ENCODE measurements around the gene WAPL. TPM values are rescaled to one million over a fixed set of nuclear protein-coding genes. Genes with fewer than 3 reads are reported as not detected.
"Not testable (repeated sequence)": the region's sequence is repeated elsewhere in the genome, so short reads cannot be mapped to it uniquely, and the experiment has no call there.

The WAPL gene
- total RNA-seq, 1 donor from 2014 or later: 50.2 TPM

GRCh38 chr10:86538040-86538439 lies 16.4 kb upstream of the WAPL start:
- intact Hi-C loops (cut with micrococcal nuclease); H3K27ac Mint-ChIP-seq; H3K36me3 Mint-ChIP-seq (ENCODE audit: low read depth); DNase-seq (ENCODE audit: low spot score); H3K4me3 Mint-ChIP-seq; H3K4me1 Mint-ChIP-seq (ENCODE audit: low read depth); H3K27me3 Mint-ChIP-seq (ENCODE audit: insufficient read depth); H3K9me3 Mint-ChIP-seq: not testable (repeated sequence)

- intact Hi-C loops (cut with micrococcal nuclease): no loop called here
- peak overlapping the region; percentile 15 for H3K4me3 Mint-ChIP-seq
- H3K27ac Mint-ChIP-seq: no peak overlapping the region
- peak; percentile 17 for DNase-seq (ENCODE audit: low spot score)
- no peaks in the 10 kb centered on the region for H3K9me3 Mint-ChIP-seq
- H3K36me3 Mint-ChIP-seq (ENCODE audit: low read depth): no peaks in the 10 kb centered on the region
- H3K4me1 Mint-ChIP-seq (ENCODE audit: low read depth): no peaks in the 10 kb centered on the region
- H3K27me3 Mint-ChIP-seq (ENCODE audit: insufficient read depth): peaks cover under 1% of the 10 kb centered on the region
Observed at GRCh38 chr10:86536294-86536861, 14.8 kb upstream of the WAPL start.

GRCh38 chr10:86535132-86535882 lies 13.7 kb upstream of the WAPL start:
- no peak overlapping the region for H3K27ac Mint-ChIP-seq
- H3K4me1 Mint-ChIP-seq (ENCODE audit: low read depth): no peaks in the 10 kb centered on the region
- intact Hi-C loops (cut with micrococcal nuclease): no loop called here
- DNase-seq (ENCODE audit: low spot score): no peak
- peaks cover 4% of the 10 kb centered on the region for H3K27me3 Mint-ChIP-seq (ENCODE audit: insufficient read depth)
- no peaks in the 10 kb centered on the region for H3K9me3 Mint-ChIP-seq
- H3K4me3 Mint-ChIP-seq: peak overlapping the region; percentile 62
- H3K36me3 Mint-ChIP-seq (ENCODE audit: low read depth): no peaks in the 10 kb centered on the region

- intact Hi-C loops (cut with micrococcal nuclease): no loop called here
- Mint-ChIP-seq H3K27ac (no peak overlapping the region), H3K27me3 (ENCODE audit: insufficient read depth) (peaks cover 4% of the 10 kb centered on the region), H3K9me3 (no peaks in the 10 kb centered on the region), H3K4me3 (no peak overlapping the region), H3K4me1 (ENCODE audit: low read depth) (no peaks in the 10 kb centered on the region), H3K36me3 (ENCODE audit: low read depth) (no peaks in the 10 kb centered on the region)
- no peak for DNase-seq (ENCODE audit: low spot score)
Observed at GRCh38 chr10:86533328-86533727, 11.7 kb upstream of the WAPL start.

GRCh38 chr10:86528736-86529135 lies 7.1 kb upstream of the WAPL start:
- H3K4me3 Mint-ChIP-seq; intact Hi-C loops (cut with micrococcal nuclease): not testable (repeated sequence)
- peaks cover 13% of the 10 kb centered on the region for H3K4me1 Mint-ChIP-seq (ENCODE audit: low read depth)

GRCh38 chr10:86526606-86527005 lies 5.0 kb upstream of the WAPL start:
- peaks cover 4% of the 10 kb centered on the region for H3K27me3 Mint-ChIP-seq (ENCODE audit: insufficient read depth)
- peaks cover 7% of the 10 kb centered on the region for H3K36me3 Mint-ChIP-seq (ENCODE audit: low read depth)
- no peak overlapping the region for H3K27ac Mint-ChIP-seq
- intact Hi-C loops (cut with micrococcal nuclease): no loop called here
- no peak for DNase-seq (ENCODE audit: low spot score)
- no peaks in the 10 kb centered on the region for H3K9me3 Mint-ChIP-seq
- H3K4me1 Mint-ChIP-seq (ENCODE audit: low read depth): peaks cover 30% of the 10 kb centered on the region
- no peak overlapping the region for H3K4me3 Mint-ChIP-seq

More at GRCh38 chr10:86528736-86529135, 7.1 kb upstream of the WAPL start:
- H3K27me3 Mint-ChIP-seq (ENCODE audit: insufficient read depth); DNase-seq (ENCODE audit: low spot score); H3K36me3 Mint-ChIP-seq (ENCODE audit: low read depth); H3K9me3 Mint-ChIP-seq; H3K27ac Mint-ChIP-seq: not testable (repeated sequence)

- intact Hi-C loops (cut with micrococcal nuclease); H3K27ac Mint-ChIP-seq: not testable (repeated sequence)
- peaks cover 32% of the 10 kb centered on the region for H3K4me1 Mint-ChIP-seq (ENCODE audit: low read depth)
Observed at GRCh38 chr10:86525713-86526112, 4.1 kb upstream of the WAPL start.

GRCh38 chr10:86524225-86524962 lies 2.8 kb upstream of the WAPL start:
- no peak for DNase-seq (ENCODE audit: low spot score)
- Mint-ChIP-seq H3K9me3 (no peaks in the 10 kb centered on the region), H3K36me3 (ENCODE audit: low read depth) (peaks cover 13% of the 10 kb centered on the region), H3K27ac (peak overlapping the region; percentile 30), H3K4me3 (no peak overlapping the region), H3K27me3 (ENCODE audit: insufficient read depth) (no peaks in the 10 kb centered on the region), H3K4me1 (ENCODE audit: low read depth) (peaks cover 43% of the 10 kb centered on the region)
- intact Hi-C loops (cut with micrococcal nuclease): no loop called here

More at GRCh38 chr10:86525713-86526112, 4.1 kb upstream of the WAPL start:
- H3K36me3 Mint-ChIP-seq (ENCODE audit: low read depth); H3K4me3 Mint-ChIP-seq; H3K27me3 Mint-ChIP-seq (ENCODE audit: insufficient read depth); DNase-seq (ENCODE audit: low spot score); H3K9me3 Mint-ChIP-seq: not testable (repeated sequence)

GRCh38 chr10:86523348-86523747 lies 1.8 kb upstream of the WAPL start:
- no peak for DNase-seq (ENCODE audit: low spot score)
- Mint-ChIP-seq H3K9me3 (no peaks in the 10 kb centered on the region), H3K27ac (no peak overlapping the region), H3K4me1 (ENCODE audit: low read depth) (peaks cover 54% of the 10 kb centered on the region), H3K27me3 (ENCODE audit: insufficient read depth) (no peaks in the 10 kb centered on the region), H3K36me3 (ENCODE audit: low read depth) (peaks cover 19% of the 10 kb centered on the region), H3K4me3 (peak overlapping the region; percentile 99)
- intact Hi-C loops (cut with micrococcal nuclease): loop anchor here (1.0 kb wide), 1 partner anchor 62 kb away; no protein-coding TSS in a partner anchor

GRCh38 chr10:86522510-86522855 lies 891 bp upstream of the WAPL start:
- no peaks in the 10 kb centered on the region for H3K27me3 Mint-ChIP-seq (ENCODE audit: insufficient read depth)
- intact Hi-C loops (cut with micrococcal nuclease): no loop called here
- no peak for DNase-seq (ENCODE audit: low spot score)
- peak overlapping the region; percentile 98 for H3K27ac Mint-ChIP-seq
- H3K36me3 Mint-ChIP-seq (ENCODE audit: low read depth): peaks cover 23% of the 10 kb centered on the region
- H3K4me1 Mint-ChIP-seq (ENCODE audit: low read depth): peaks cover 62% of the 10 kb centered on the region
- no peaks in the 10 kb centered on the region for H3K9me3 Mint-ChIP-seq
- peak overlapping the region; percentile 99 for H3K4me3 Mint-ChIP-seq

GRCh38 chr10:86520871-86521677 lies 518 bp downstream of the WAPL start:
- Mint-ChIP-seq H3K9me3 (no peaks in the 10 kb centered on the region), H3K27ac (peak overlapping the region; percentile 88), H3K27me3 (ENCODE audit: insufficient read depth) (no peaks in the 10 kb centered on the region), H3K4me3 (peak overlapping the region; percentile 99), H3K4me1 (ENCODE audit: low read depth) (peaks cover 76% of the 10 kb centered on the region), H3K36me3 (ENCODE audit: low read depth) (peaks cover 31% of the 10 kb centered on the region)
- intact Hi-C loops (cut with micrococcal nuclease): loop anchor here (1.0 to 2.0 kb wide), 4 partner anchors 16 to 236 kb away; partner anchors contain the start of gene BMPR1A
- peak; percentile 50 for DNase-seq (ENCODE audit: low spot score)

- Mint-ChIP-seq H3K36me3 (ENCODE audit: low read depth) (peaks cover 43% of the 10 kb centered on the region), H3K9me3 (no peaks in the 10 kb centered on the region), H3K4me3 (peak overlapping the region; percentile 81), H3K4me1 (ENCODE audit: low read depth) (peaks cover 75% of the 10 kb centered on the region), H3K27me3 (ENCODE audit: insufficient read depth) (no peaks in the 10 kb centered on the region), H3K27ac (no peak overlapping the region)
- no peak for DNase-seq (ENCODE audit: low spot score)
- intact Hi-C loops (cut with micrococcal nuclease): loop anchor here (1.0 kb wide), 1 partner anchor 8 kb away; no protein-coding TSS in a partner anchor
Observed at GRCh38 chr10:86518781-86519180, 2.8 kb downstream of the WAPL start.

Measured in activated T-helper 1 cell treated with anti-CD3 and anti-CD28 coated beads, Interleukin-12 subunit alpha, Interleukin-12 subunit beta, Interleukin-2, Interleukin-4 antibody, amounts not matched to agents 30 ng/mL and 10 ng/mL and 1 ng/mL, durations not matched to agents 14 hours and 24 hours and 36 hours (primary cell).